ENCODE results near the gene SH3PXD2A. TPM values are rescaled to one million over a fixed set of nuclear protein-coding genes. Genes with fewer than 3 reads are reported as not detected.

SH3PXD2A gene
- total and polyA plus RNA-seq, 2 experiments from 2014 or later, result 1.8 to 5.0 TPM

- Histone ChIP-seq H3K79me2 (replicated peaks; ENCODE audit: insufficient read depth) (no peaks in the 10 kb centered on the region), H4K20me1 (replicated peaks; ENCODE audit: insufficient read depth) (no peaks in the 10 kb centered on the region), H3K4me3 (no peak overlapping the region), H3F3A (replicated peaks; ENCODE audit: low read depth) (no peaks in the 10 kb centered on the region), H3K27me3 (ENCODE audit: insufficient read depth) (no peaks in the 10 kb centered on the region), H3K4me1 (ENCODE audit: insufficient read depth) (no peaks in the 10 kb centered on the region), H3K4me2 (no peak overlapping the region), H3K36me3 (ENCODE audit: insufficient read depth) (no peaks in the 10 kb centered on the region), H3K9me2 (ENCODE audit: insufficient read depth) (no peaks in the 10 kb centered on the region), H2AFZ (no peak overlapping the region), H3K27ac (ENCODE audit: low read depth) (no peak overlapping the region)
- H3K27me3 Mint-ChIP-seq (ENCODE audit: insufficient read depth, low read depth, poor library complexity), result peaks cover 5% of the 10 kb centered on the region
- H3K4me3 Mint-ChIP-seq, result no peak overlapping the region
- no peaks in the 10 kb centered on the region for H3K36me3 Mint-ChIP-seq (ENCODE audit: low read depth)
- ATAC-seq (no peak), DNase-seq (ENCODE audit: low spot score) (no peak)
- TF ChIP-seq POLR2AphosphoS5 (IDR thresholded peaks at IDR 0.05; ENCODE audit: low read depth) (no peak), CREB1 (CRISPR knock-in tag; IDR thresholded peaks at IDR 0.05; ENCODE audit: low read depth) (no peak), CTCF (conservative IDR thresholded peaks at IDR 0.05; ENCODE audit: low read depth in 2 of 2) (no peak), ZNF331 (CRISPR knock-in tag; IDR thresholded peaks at IDR 0.05; ENCODE audit: low read depth) (no peak), ETS1 (IDR thresholded peaks at IDR 0.05) (no peak), EZH2phosphoT487 (IDR thresholded peaks at IDR 0.05; ENCODE audit: unreplicated experiment) (no peak), ZNF462 (CRISPR knock-in tag; IDR thresholded peaks at IDR 0.05) (no peak), ZNF114 (CRISPR knock-in tag; IDR thresholded peaks at IDR 0.05) (no peak), JUNB (IDR thresholded peaks at IDR 0.05; ENCODE audit: unreplicated experiment) (no peak)
- H3K4me1 Mint-ChIP-seq, result no peaks in the 10 kb centered on the region
- H3K9me3 Mint-ChIP-seq, result no peaks in the 10 kb centered on the region
- H3K27ac Mint-ChIP-seq, result no peak overlapping the region
Measured at GRCh38 chr10:103576076-103576471, 279.3 kb downstream of the SH3PXD2A start.
